ENCODE measurements around the gene GPR62.

Gene GPR62

GRCh38 chr3:52002748-52003147 is 47.6 kb downstream of the GPR62 start:
- Histone ChIP-seq H3K9me3 (ENCODE audit: control insufficient read depth in 2 of 2, low read length in 2 of 2) (no peaks in the 10 kb centered on the region), H3K27me3 (ENCODE audit: control insufficient read depth in 2 of 2, insufficient read depth in 2 of 2, low read length in 2 of 2) (no peaks in the 10 kb centered on the region), H3K9ac (ENCODE audit: low read depth in 1 of 2, low read length in 2 of 2) (no peak overlapping the region), H3K36me3 (ENCODE audit: control insufficient read depth in 2 of 2, insufficient read depth in 2 of 2, low read length in 2 of 2) (no peaks in the 10 kb centered on the region), H3K27ac (ENCODE audit: low read depth in 2 of 2, low read length in 2 of 2) (no peak overlapping the region), H3K4me3 (ENCODE audit: low read length in 2 of 2) (no peak overlapping the region), H3K4me1 (ENCODE audit: control insufficient read depth in 2 of 2, insufficient read depth in 2 of 2, low read length in 2 of 2) (peaks cover 2 to 7% of the 10 kb centered on the region in 2 donors)

GRCh38 chr3:52004163-52004787 is 49.1 kb downstream of the GPR62 start:
- H3K27ac ChIP-seq (ENCODE audit: low read depth in 2 of 2, low read length in 2 of 2): no peak overlapping the region
- H3K9me3 ChIP-seq (ENCODE audit: control insufficient read depth in 2 of 2, low read length in 2 of 2): no peaks in the 10 kb centered on the region
- no peak overlapping the region for H3K4me3 ChIP-seq (ENCODE audit: low read length in 2 of 2)
- peaks cover 2 to 7% of the 10 kb centered on the region in 2 donors for H3K4me1 ChIP-seq (ENCODE audit: control insufficient read depth in 2 of 2, insufficient read depth in 2 of 2, low read length in 2 of 2)
- H3K36me3 ChIP-seq (ENCODE audit: control insufficient read depth in 2 of 2, insufficient read depth in 2 of 2, low read length in 2 of 2): no peaks in the 10 kb centered on the region
- no peak overlapping the region for H3K9ac ChIP-seq (ENCODE audit: low read depth in 1 of 2, low read length in 2 of 2)
- no peaks in the 10 kb centered on the region for H3K27me3 ChIP-seq (ENCODE audit: control insufficient read depth in 2 of 2, insufficient read depth in 2 of 2, low read length in 2 of 2)

GRCh38 chr3:52004906-52005395 is 49.8 kb downstream of the GPR62 start:
- Histone ChIP-seq H3K27ac (ENCODE audit: low read depth in 2 of 2, low read length in 2 of 2) (no peak overlapping the region), H3K9ac (ENCODE audit: low read depth in 1 of 2, low read length in 2 of 2) (no peak overlapping the region), H3K4me1 (ENCODE audit: control insufficient read depth in 2 of 2, insufficient read depth in 2 of 2, low read length in 2 of 2) (peaks cover 2 to 7% of the 10 kb centered on the region in 2 donors), H3K36me3 (ENCODE audit: control insufficient read depth in 2 of 2, insufficient read depth in 2 of 2, low read length in 2 of 2) (no peaks in the 10 kb centered on the region), H3K4me3 (ENCODE audit: low read length in 2 of 2) (no peak overlapping the region), H3K9me3 (ENCODE audit: control insufficient read depth in 2 of 2, low read length in 2 of 2) (no peaks in the 10 kb centered on the region), H3K27me3 (ENCODE audit: control insufficient read depth in 2 of 2, insufficient read depth in 2 of 2, low read length in 2 of 2) (no peaks in the 10 kb centered on the region)

GRCh38 chr3:52005571-52005986 is 50.4 kb downstream of the GPR62 start:
- no peak overlapping the region for H3K27ac ChIP-seq (ENCODE audit: low read depth in 2 of 2, low read length in 2 of 2)
- peaks cover 2 to 7% of the 10 kb centered on the region in 2 donors for H3K4me1 ChIP-seq (ENCODE audit: control insufficient read depth in 2 of 2, insufficient read depth in 2 of 2, low read length in 2 of 2)
- H3K4me3 ChIP-seq (ENCODE audit: low read length in 2 of 2): no peak overlapping the region
- H3K36me3 ChIP-seq (ENCODE audit: control insufficient read depth in 2 of 2, insufficient read depth in 2 of 2, low read length in 2 of 2): no peaks in the 10 kb centered on the region
- H3K9ac ChIP-seq (ENCODE audit: low read depth in 1 of 2, low read length in 2 of 2): no peak overlapping the region
- no peaks in the 10 kb centered on the region for H3K27me3 ChIP-seq (ENCODE audit: control insufficient read depth in 2 of 2, insufficient read depth in 2 of 2, low read length in 2 of 2)
- no peaks in the 10 kb centered on the region for H3K9me3 ChIP-seq (ENCODE audit: control insufficient read depth in 2 of 2, low read length in 2 of 2)

- H3K9me3 ChIP-seq (ENCODE audit: control insufficient read depth in 2 of 2, low read length in 2 of 2): no peaks in the 10 kb centered on the region
Observed at GRCh38 chr3:52006017-52006819, 51.0 kb downstream of the GPR62 start.

GRCh38 chr3:52006820-52007133 is 51.6 kb downstream of the GPR62 start:
- no peak overlapping the region for H3K27ac ChIP-seq (ENCODE audit: low read depth in 2 of 2, low read length in 2 of 2)
- peaks cover 0 to 3% of the 10 kb centered on the region in 2 donors for H3K4me1 ChIP-seq (ENCODE audit: control insufficient read depth in 2 of 2, insufficient read depth in 2 of 2, low read length in 2 of 2)
- H3K4me3 ChIP-seq (ENCODE audit: low read length in 2 of 2): no peak overlapping the region
- H3K9ac ChIP-seq (ENCODE audit: low read depth in 1 of 2, low read length in 2 of 2): no peak overlapping the region
- no peaks in the 10 kb centered on the region for H3K36me3 ChIP-seq (ENCODE audit: control insufficient read depth in 2 of 2, insufficient read depth in 2 of 2, low read length in 2 of 2)
- H3K27me3 ChIP-seq (ENCODE audit: control insufficient read depth in 2 of 2, insufficient read depth in 2 of 2, low read length in 2 of 2): no peaks in the 10 kb centered on the region
- no peaks in the 10 kb centered on the region for H3K9me3 ChIP-seq (ENCODE audit: control insufficient read depth in 2 of 2, low read length in 2 of 2)

More at GRCh38 chr3:52006017-52006819, 51.0 kb downstream of the GPR62 start:
- Histone ChIP-seq H3K36me3 (ENCODE audit: control insufficient read depth in 2 of 2, insufficient read depth in 2 of 2, low read length in 2 of 2) (no peaks in the 10 kb centered on the region), H3K4me1 (ENCODE audit: control insufficient read depth in 2 of 2, insufficient read depth in 2 of 2, low read length in 2 of 2) (peaks cover 2 to 7% of the 10 kb centered on the region in 2 donors), H3K27me3 (ENCODE audit: control insufficient read depth in 2 of 2, insufficient read depth in 2 of 2, low read length in 2 of 2) (no peaks in the 10 kb centered on the region), H3K27ac (ENCODE audit: low read depth in 2 of 2, low read length in 2 of 2) (no peak overlapping the region), H3K9ac (ENCODE audit: low read depth in 1 of 2, low read length in 2 of 2) (no peak overlapping the region), H3K4me3 (ENCODE audit: low read length in 2 of 2) (no peak overlapping the region)
